HG02763 (cell line): ENCODE measurements around the gene TEX22.

Experiments
- ATAC-seq: cut with Tn5 transposase; IDR thresholded peaks from one replicate; pipeline ENCODE4 v1.9.1; 2021; ENCODE audit warnings: mild to moderate bottlenecking, moderate library complexity; ENCODE audit not compliant: unreplicated experiment

TEX22 gene

DNA sequence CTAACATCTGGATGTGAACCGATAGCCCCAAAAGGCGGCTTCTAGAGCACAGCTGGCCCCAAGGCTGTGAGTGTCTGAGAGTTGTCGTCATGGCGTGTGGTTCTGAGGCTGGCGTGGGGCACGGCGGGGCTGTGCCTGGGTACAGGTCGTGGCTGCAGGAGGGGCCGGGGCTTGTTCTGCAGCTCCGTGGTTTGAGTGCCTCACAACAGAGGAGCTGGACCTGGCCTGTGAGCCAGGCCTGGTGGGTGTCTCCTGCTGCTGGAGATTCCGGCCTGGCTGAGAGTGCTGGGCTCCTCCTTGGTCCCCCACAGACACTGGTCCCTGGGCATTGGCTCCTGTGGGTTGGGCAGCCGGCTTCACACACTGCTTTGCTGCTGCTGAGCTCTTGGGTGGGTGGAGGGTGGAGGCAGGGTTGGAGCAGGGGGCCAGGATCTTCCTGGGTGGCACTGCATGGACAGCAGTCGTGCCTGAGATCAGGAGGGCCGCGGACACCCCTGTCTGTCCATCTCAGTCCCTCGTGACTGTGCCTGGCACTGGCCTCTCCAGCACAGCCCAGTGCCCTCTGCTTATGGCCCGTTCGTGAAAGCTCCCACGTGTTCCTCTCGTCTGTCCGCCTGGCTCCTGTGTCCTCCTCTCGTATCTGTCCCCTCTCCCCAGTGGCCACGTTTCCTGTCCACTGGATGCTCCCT lies 31.8 kb upstream of the TEX22 start:
- ATAC-seq = no peak

DNA sequence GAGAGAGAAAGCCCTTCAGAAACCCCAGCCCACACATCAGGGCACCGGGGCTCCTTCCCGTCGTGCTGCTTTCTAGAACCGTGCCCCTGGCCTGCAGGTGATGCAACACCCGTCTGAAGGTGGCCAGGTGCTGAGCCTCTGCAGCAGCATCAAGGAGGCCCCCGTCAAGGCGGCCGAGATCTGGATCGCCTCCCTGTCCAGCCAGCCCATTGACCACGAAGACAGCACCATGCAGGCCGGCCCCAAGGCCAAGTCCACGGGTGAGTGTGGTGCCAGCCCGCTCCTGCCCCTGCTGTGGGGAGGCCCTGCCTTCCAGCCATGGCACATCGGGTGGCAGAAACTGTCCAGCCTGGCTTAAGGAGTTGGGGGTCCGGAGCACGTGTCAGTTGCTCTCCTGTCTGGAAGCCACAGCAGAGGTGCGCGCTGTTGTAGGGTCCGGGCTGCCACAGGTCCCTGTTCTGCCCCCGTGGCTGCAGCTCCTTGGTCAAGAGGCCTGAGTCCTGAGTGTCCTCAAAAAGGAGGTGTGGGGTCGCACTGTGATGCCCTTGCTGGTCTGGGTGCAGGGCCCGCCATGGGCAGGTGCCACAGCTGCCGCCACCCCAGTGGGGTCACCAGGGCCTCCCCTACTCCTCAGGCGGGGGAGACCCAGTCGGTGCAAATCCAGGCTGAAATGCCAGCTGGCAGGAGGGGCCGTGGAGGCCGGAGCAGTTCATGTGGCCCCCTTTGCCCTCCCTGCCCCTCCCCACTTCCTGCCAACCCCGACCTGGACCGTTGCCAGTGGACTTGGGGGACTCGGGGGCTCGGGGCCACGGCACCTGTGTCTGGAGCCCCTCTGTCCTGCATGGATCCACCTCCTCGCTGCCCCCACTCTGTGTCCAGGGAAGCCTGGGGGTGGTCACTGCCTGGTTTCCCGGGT lies 31.0 kb upstream of the TEX22 start:
- ATAC-seq = no peak

DNA sequence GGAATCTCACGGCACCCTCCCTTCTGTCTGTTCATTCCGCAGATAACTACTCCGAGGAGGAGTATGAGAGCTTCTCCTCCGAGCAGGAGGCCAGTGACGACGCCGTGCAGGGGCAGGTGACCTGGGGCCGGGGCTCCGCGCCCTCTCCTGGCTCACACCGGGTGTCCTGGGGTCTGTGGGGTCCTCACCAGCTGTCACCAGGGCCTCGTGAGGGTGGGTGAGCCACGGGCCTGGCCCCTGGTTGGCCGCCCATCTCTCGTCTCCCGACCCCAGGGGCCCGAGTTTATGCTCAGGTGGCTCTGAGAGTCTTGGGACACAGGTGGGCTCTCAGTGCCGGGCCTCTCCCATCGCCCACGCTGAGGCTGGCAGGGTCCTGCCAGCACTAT lies 30.3 kb upstream of the TEX22 start:
- no peak for ATAC-seq

DNA sequence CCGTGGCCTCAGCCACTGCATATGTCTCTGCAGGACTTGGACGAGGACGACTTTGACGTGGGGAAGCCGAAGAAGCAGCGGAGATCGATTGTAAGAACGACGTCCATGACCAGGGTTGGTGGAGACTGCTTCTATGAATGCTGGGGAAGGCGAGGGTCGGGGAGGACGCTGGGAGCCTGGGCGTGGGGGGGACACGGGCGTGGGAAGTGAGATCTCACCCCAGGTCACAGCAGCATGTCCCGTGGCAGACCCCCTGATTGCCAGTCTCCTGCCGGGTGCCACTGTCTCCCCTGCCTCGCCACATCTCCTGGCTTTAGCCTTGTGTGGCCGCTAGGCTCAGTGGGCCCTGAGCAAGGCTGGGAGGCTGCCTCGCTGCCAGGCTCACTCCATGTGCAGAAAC lies 29.9 kb upstream of the TEX22 start:
- no peak for ATAC-seq

DNA sequence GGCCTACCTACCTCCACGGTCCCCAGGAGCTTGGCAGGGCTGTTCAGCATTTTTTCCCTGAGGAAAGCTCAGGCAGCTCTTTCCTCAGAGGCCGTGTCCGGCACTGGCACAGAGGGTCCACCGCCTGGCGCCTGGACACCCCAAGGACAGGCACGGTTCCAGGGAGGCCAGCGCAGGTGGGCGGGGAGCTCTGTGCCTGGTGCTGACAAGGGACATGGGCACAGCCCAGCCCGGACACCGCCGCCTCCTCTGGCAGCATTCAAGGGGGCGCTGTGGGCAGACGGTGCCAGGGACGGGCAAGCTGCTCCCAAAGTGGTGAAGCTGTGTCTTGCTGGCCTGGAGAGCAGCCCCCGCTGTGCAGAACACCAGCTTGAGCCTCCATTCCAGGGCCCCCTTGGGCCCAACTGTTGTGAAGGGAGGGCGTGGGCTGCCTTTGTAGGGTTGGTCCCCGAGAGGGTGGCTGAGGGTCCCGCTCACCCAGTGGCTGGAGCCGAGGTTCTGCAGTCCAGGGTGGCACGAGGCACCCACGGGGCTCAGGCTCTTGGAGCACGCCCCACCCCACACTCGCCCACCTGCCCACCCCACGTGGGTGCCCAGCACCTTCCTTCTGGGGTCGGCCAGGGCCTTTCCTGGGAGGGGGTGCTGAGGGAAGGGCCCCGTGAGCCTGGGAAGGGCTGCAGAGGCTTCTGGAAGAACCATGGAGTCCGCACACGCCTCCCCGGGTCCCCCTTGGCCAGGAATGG lies 29.3 kb upstream of the TEX22 start:
- ATAC-seq = no peak

DNA sequence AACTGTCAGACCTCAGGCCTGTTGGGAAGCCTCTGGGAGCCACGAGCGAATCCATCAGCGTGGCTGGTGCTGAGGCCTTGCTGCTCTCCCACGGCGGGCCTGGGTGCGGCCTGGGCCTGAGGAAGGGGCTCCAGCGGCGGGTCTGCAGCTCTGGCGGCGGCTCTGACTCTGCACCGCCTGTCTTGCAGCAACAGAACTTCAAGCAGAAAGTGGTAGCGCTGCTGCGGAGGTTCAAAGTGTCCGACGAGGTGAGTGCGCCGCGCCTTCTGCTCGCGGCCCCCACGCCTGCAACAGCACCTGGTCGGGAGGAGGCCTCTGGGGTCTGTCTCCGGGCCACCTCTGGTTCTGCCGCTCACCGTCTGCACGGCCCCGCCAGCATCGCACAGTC lies 28.7 kb upstream of the TEX22 start:
- no peak for ATAC-seq

DNA sequence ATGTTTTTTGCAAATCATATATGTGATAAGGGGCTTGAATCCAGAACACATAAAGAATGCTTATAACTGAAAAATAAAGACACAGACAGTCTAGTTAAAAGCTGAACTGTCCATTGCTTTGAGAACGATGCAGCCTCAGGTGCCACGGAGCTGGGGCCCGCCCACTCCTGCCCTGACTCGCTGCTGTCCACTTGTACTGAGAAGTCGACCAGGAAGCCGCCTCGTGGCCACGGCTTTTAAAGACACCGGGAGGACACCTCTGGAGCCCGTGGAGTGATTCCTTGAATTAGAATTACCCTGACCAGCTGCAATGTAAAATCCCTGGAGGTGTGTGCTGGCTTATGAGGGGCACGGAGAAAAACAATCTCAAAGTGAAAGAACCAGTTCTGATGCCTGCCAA lies 23.9 kb upstream of the TEX22 start:
- no peak for ATAC-seq

DNA sequence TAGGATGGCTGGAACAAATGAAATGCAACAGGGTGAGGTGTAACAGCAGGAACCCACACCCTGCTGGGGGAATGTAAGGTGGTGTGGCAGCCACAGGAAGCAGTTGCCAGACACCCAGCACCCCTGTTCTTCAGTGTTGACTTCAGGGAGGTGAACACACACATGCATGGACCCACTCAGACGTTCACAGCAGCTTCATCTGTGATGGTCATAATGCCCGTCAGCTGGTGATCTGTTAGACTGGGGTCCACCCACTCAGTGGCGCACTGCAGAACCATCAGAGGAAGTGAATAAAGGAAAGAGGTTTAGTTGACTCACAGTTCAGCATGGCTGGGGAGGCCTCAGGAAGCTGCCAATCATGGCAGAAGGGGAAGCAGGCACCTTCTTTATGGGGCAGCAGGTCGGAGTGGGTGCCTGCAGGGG lies 22.7 kb upstream of the TEX22 start:
- no peak for ATAC-seq

DNA sequence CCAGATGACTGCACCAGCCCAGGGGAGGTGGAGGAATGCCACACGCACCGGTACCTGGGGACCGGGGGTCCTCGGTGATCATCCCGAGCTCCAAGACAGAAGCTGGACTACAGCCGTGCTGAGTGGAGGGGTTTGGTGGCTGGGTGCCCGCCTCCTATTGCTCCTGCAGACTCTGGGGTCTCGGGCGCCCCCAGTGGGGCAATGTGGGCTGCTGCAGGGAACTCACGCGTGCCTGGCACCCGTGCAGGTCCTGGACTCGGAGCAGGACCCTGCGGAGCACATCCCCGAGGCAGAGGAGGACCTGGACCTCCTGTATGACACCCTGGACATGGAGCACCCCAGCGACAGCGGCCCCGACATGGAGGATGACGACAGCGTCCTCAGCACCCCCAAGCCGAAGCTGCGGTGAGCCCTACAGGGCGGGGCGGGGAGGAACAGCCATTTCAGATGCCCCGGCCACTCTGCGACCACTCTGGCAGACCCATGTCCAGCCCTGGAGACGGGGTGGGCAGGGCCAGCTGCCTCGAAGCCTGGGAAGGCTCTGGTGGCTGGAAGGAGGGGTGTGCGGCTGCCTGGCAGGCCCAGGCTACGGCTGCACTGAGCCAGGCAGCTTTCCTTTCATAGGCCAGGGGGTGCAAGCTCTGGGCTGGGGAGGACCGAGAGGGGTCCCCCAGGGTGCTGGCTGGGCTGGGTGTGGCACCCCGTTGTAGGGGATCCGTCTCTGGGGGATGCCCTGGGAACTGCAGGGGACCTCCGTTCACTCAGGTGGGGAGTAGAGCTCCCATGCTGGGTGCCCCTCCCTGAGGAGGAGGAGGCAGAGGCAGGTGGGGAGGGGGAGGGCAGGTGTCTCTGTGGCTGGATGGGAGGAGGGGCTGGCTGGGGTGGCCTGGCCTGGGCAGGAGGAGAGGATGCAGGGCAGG lies 21.6 kb upstream of the TEX22 start:
- ATAC-seq = no peak

DNA sequence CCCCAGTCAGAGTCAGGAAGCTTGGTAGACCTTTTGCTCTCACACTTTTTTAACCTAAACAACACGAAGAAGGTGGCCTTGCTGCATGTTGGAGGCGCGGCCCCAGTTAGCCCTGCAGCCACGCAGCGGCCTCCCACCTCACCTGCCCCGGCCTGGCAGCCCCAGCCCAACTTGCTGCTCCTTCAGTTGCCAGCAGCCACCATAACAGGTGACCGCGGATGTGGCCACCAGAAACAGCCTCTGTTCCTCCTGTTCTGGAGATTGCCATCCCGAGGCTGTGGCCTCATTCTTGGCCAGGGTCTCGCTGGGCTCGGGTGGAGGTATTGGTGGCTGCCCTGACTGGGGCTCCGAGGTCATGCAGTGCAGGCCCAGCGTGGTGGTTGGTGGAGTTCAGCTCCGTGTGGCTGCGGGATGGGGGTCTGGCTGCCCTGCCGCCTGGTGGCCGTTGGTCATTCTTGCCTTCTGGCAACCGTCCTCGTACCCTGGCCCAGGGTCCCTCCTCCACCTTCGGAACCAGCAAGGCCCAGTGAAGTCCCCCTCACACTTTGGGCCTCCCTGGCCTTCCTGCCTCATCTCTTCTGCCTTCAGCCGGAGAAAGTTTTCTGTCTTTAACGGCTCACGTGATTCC lies 20.7 kb upstream of the TEX22 start:
- no peak for ATAC-seq

DNA sequence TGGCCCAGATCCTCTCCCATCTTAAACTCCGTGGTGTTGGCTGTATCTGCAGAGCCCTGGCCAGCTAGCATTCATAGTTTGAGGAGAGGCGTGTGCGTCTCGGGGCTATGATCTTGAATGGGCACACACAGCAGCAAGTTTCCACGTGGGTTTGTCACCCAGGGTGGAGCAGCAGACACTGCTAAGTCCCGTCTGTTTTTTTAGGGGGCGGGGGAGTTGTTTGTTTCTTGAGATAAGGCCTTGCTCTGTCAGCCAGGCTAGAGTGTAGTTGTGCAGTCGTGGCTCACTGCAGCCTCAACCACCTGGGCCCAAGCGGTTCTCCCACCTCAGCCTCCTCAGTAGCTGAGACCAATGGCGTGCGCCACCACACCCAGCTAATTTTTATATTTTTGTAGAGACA lies 20.1 kb upstream of the TEX22 start:
- no peak for ATAC-seq

DNA sequence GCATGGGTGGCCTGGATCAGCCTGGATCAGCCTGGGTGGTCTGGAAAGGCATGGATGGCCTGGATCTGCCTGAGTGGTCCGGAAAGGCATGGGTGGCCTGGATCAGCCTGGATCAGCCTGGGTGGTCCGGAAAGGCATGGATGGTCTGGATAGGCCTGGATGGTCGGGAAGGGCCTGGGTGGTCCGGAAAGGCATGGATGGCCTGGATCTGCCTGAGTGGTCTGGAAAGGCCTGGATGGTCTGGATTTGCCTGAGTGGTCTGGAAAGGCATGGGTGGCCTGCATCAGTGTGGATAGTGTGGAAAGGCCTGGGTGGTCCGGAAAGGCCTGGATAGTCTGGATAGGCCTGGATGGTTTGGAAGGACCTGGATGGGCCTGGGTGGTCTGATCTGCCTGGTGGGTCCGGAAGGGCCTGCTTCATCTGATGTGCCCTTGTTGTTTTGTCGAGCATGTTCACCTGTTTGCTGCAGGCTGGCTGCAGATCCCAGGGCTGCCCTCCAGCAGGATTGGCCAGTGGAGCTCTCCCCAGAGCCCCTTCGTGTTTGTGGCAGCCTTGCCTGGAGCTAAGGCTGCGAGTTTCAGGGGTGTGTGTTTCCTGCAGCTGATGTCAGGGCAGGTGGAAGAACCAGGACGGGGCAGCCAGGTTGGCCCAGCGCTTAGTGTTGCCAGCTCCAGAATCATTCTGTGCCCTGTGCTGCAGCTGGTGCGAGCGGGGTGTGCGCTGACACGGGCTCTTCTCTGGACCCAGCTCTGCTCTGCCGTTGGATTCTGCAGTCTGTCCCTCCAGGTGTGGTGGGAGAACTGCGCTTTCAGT lies 19.3 kb upstream of the TEX22 start:
- no peak for ATAC-seq

DNA sequence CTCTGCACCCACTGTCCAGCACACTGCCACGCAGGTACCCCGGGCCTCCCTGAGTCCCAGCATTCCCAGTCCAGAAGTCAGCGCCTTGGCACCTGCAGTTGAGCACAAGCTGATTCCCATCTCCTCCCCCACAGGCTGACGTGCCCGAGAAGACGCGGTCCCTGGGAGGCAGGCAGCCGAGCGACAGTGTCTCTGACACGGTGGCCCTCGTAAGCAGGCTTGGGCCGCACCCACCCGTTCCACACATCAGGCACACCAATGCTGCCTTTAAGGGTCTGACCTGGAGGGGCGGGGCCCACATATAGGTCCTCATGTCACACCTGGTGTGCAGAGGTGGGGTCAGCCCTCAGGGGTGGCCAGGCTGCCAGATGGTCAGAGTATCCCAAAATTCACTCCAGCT lies 18.4 kb upstream of the TEX22 start:
- ATAC-seq = no peak

DNA sequence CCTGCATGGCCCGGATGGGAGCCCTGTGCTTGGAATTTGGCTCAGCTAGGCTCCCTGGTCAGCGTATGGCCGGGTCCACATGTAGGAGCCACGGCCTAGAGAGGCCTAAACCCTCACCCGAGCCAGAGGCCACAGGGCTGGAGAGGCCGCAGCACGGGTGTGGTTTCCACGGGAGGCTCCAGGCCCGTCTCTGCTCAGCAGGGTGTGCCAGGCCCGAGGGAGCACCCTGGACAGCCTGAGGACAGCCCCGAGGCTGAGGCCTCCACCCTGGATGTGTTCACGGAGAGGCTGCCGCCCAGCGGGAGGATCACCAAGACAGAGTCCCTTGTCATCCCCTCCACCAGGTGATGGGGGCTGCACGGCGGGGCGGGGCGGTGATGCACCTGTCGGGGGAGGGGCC lies 17.6 kb upstream of the TEX22 start:
- no peak for ATAC-seq

DNA sequence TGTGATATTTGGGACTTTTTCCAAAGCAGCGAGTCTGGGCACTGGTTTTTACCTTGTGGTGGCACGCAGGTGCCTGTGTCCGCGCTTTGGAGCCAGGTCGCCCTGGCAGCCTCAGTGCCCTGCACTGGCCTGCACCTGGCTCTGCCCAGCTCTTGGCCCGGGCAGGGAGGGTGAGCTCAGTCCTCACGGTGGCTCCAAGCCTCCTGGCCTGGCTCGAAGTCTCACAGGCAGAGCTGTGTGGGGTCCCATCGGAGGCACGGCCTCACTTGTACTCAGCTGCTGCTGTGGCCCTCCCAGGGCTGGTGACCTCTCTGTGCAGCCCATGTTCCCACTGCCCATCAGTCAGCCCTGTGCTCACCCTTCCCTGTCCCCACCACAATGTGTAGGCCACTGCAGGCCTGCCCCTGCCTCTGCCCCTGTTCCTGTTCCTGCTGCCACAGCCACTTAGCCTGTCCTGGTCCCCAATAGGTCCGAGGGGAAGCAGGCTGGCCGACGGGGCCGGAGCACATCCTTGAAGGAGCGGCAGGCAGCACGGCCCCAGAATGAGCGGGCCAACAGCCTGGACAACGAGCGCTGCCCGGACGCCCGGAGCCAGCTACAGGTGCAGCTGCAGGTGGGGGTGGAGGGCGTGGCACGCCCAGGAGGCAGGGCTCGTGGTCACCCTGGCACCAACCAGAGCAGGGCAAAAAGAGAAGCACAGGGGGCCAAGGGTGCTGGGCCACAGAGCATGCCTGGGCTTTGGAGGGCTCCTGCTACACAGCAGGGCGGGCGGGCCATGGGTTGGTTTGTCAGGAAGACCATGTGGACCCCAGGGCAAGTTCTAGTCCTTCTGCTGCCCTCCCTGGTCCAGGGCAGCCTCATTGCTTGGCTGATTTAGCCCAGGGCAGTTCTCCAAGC lies 16.6 kb upstream of the TEX22 start:
- ATAC-seq = no peak

DNA sequence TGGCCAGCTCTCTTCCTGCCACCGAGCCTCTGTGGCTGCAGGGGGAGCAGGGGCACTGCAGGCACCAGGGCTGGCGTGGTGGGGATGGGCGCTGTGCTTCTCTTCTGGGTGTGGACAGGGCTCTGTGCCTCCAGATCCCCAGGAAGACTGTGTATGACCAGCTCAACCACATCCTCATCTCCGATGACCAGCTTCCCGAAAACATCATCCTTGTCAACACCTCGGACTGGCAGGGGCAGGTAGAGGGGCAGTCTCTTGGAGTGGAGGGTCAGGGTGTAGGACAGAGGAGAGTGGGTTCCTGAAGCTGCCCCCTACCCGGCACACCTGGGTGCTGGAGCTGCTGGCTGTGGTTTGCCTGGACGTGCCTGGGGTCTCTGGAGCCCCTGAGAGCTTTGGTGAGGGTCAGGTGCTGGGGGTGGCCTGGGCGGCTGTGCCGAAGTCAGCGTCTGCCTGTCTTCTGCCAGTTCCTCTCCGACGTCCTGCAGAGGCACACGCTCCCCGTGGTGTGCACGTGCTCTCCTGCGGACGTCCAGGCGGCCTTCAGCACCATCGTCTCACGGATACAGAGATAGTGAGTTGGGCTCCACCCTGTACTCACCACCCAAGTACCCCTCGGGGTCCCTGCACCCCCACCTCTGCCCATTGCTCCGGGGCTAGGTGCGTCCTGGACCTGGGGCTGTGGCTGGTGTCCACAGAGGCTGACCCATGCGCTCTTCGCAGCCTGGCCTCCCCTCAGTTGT lies 15.8 kb upstream of the TEX22 start:
- ATAC-seq = no peak

DNA sequence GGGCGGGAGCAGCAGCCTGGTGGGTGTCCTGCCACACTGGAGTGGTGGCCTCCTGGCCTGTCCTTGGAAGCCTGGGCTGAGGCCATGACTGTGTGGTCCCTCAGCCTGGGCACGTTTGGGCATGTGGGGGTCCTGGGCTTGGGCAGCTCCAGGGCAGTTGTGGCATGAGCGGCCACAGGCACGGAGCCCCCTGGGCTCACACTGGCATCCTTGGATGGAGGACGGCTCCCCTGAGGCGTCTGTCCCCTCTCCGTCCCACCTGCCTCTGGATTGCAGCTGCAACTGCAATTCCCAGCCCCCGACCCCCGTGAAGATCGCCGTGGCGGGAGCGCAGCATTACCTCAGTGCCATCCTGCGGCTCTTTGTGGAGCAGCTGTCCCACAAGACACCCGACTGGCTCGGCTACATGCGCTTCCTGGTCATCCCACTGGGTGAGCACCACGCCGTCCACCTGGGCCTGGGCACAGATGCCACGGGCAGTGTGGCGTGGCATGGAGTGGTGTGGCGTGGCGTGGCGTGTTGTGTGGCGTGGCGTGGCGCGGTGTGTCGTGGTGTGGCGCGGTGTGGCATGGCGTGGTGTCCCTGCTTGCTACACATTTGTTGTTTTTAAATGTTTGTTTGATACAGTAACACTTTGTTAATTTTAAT lies 15.1 kb upstream of the TEX22 start:
- ATAC-seq = no peak
